HCT116 (cell line): Measurements from ENCODE around the gene C11orf21. TPM values are rescaled to one million over a fixed set of nuclear protein-coding genes. Genes with fewer than 3 reads are reported as not detected.

ENCODE experiments used
- ATAC-seq: fragments of 200-7000 bp; cut with Tn5 transposase; 2 replicates; pipeline ENCODE4 v1.9.1; 2020; ENCODE audit warnings: mild to moderate bottlenecking, moderate library complexity
- BruUV-seq: library from RNA; stranded (reverse); fragments of 400-500 nt; replicated peaks from 2 replicates; lab custom pipeline; 2021; lab: Mats Ljungman, UMichigan
- CTCF ChIA-PET: fragments of 300-600 bp; sonication (Branson Sonifier 250); formaldehyde crosslinking; loops from one replicate; lab custom pipeline; 2021; ENCODE audit warnings: antibody characterized with exemption; lab: Charles Lee
- POLR2A ChIA-PET: fragments of 300-600, 350-600 bp; sonication (Branson Sonifier 250); formaldehyde crosslinking; loops from one replicate; lab custom pipeline; 2021; ENCODE audit warnings: antibody characterized with exemption; lab: Charles Lee
- RAD21 ChIA-PET, 2 experiments: fragments of 300-600 bp; sonication (Branson Sonifier 250); formaldehyde crosslinking; loops; one replicate each; lab custom pipeline; 2023; ENCODE audit warnings: low total read pairs in 2 of 2; ENCODE audit not compliant: uncharacterized antibody in 2 of 2, unreplicated experiment in 2 of 2, low non-redundant PET in 1 of 2; lab: Charles Lee
- DNase-seq: peaks from one replicate; pipeline ENCODE4 v3.0.0-alpha.2; 2010; ENCODE audit warnings: low read depth, low spot score
- H2AFZ ChIP-seq: fragments of 200-600 bp; shearing (Covaris generic), sonication (generic); 2 replicates; pipeline ENCODE4 v1.6.1; 2017; ENCODE audit warnings: low read depth, mixed run types, mixed read lengths, antibody characterized with exemption, low read length; ENCODE audit not compliant: poor library complexity, severe bottlenecking
- H3K27ac ChIP-seq: 2 replicates; pipeline ENCODE4 v1.5.1; 2012; ENCODE audit warnings: low read depth, low read length
- H3K27me3 ChIP-seq: fragments of 200-600 bp; sonication (generic); 2 replicates; pipeline ENCODE4 v1.6.1; 2016; ENCODE audit warnings: mixed run types, low read length, mixed read lengths; ENCODE audit not compliant: insufficient read depth
- H3K36me3 ChIP-seq, 2 experiments: fragments of 200-500 bp in 1 of 2; fragments of 200-600 bp in 1 of 2; sonication (Bioruptor generic) in 1 of 2; sonication (generic) in 1 of 2; 2 replicates each; pipeline versions ENCODE4 v1.5.1 to v1.6.1; 2014 to 2016; ENCODE audit warnings: low read length in 2 of 2, inconsistent platforms in 1 of 2, mixed read lengths in 1 of 2, mixed run types in 1 of 2; ENCODE audit not compliant: insufficient read depth in 2 of 2, control insufficient read depth in 1 of 2
- H3K4me1 ChIP-seq, 2 experiments: fragments of 200-600 bp in 1 of 2; sonication (generic) in 1 of 2; 2 replicates each; pipeline versions ENCODE4 v1.5.1 to v1.6.1; 2012 to 2017; ENCODE audit warnings: low read length in 2 of 2, inconsistent platforms in 1 of 2, mild to moderate bottlenecking in 1 of 2, mixed read lengths in 1 of 2, mixed run types in 1 of 2, moderate library complexity in 1 of 2; ENCODE audit not compliant: insufficient read depth in 2 of 2, control insufficient read depth in 1 of 2
- H3K4me2 ChIP-seq: fragments of 200-600 bp; sonication (generic); 2 replicates; pipeline ENCODE4 v1.6.1; 2017; ENCODE audit warnings: mixed run types, low read length, mixed read lengths
- H3K4me3 ChIP-seq, 2 experiments: fragments of 200-600 bp in 1 of 2; sonication (generic) in 1 of 2; replicated peaks in 1 of 2; 2 replicates each; pipeline ENCODE4 v1.5.1; 2011 to 2016; ENCODE audit warnings: low read length in 2 of 2, control low read depth in 1 of 2, low read depth in 1 of 2, mild to moderate bottlenecking in 1 of 2, mixed read lengths in 1 of 2, mixed run types in 1 of 2
- H3K79me2 ChIP-seq: fragments of 200-600 bp; sonication (generic); 2 replicates; pipeline ENCODE4 v1.6.1; 2017; ENCODE audit warnings: mild to moderate bottlenecking, mixed run types, low read length, moderate library complexity, mixed read lengths; ENCODE audit not compliant: insufficient read depth
- H3K9ac ChIP-seq: fragments of 200-600 bp; sonication (generic); 2 replicates; pipeline ENCODE4 v1.6.1; 2016; ENCODE audit warnings: low read length, mixed read lengths
- H3K9me2 ChIP-seq: fragments of 200-600 bp; sonication (generic), shearing (Covaris generic); 2 replicates; pipeline ENCODE4 v1.6.1; 2017; ENCODE audit warnings: mixed run types, mild to moderate bottlenecking, moderate library complexity; ENCODE audit not compliant: insufficient read depth
- H3K9me3 ChIP-seq, 2 experiments: fragments of 200-500 bp in 1 of 2; fragments of 200-600 bp in 1 of 2; sonication (Bioruptor generic) in 1 of 2; sonication (generic) in 1 of 2; 2 replicates each; pipeline ENCODE4 v1.6.1; 2014 to 2017; ENCODE audit warnings: low read length in 2 of 2, mixed read lengths in 2 of 2, inconsistent platforms in 1 of 2, low read depth in 1 of 2, mild to moderate bottlenecking in 1 of 2, mixed run types in 1 of 2, moderate library complexity in 1 of 2; ENCODE audit not compliant: control insufficient read depth in 1 of 2, insufficient read depth in 1 of 2
- H4K20me1 ChIP-seq: fragments of 200-600 bp; sonication (generic), shearing (Covaris generic); 2 replicates; pipeline ENCODE4 v1.6.1; 2017; ENCODE audit warnings: mixed run types, mild to moderate bottlenecking, moderate library complexity; ENCODE audit not compliant: insufficient read depth
- EGR1 ChIP-seq: IDR thresholded peaks from 2 replicates; pipeline ENCODE4 v1.6.1; 2012; ENCODE audit warnings: low read depth
- JUND ChIP-seq: IDR thresholded peaks from 2 replicates; pipeline ENCODE4 v1.6.1; 2012
- TCF7L2 ChIP-seq: IDR thresholded peaks from 2 replicates; pipeline ENCODE4 v1.7.0; 2011; ENCODE audit warnings: borderline replicate concordance, inconsistent platforms; ENCODE audit not compliant: insufficient read depth, insufficient read length; ENCODE audit errors: extremely low read depth
- YY1 ChIP-seq: IDR thresholded peaks from 2 replicates; pipeline ENCODE4 v1.6.1; 2011; ENCODE audit warnings: low read length, low read depth, moderate library complexity, mild to moderate bottlenecking; ENCODE audit not compliant: insufficient replicate concordance; ENCODE audit errors: extremely low read depth
- intact Hi-C: fragments of 100-400 bp; cut with micrococcal nuclease; formaldehyde crosslinking; loops from 2 replicates; pipeline ENCODE4 v1.10.0; 2022
- total RNA-seq: library from RNA; stranded (reverse); gene quantifications from one replicate; pipeline ENCODE4 v1.2.1, GENCODE V29; 2021; ENCODE audit not compliant: unreplicated experiment
- TF ChIP-seq, protein P1 (sequence below): IDR thresholded peaks from 2 replicates; pipeline ENCODE4 v1.6.1; 2012
- TF ChIP-seq, protein P2 (sequence below): IDR thresholded peaks from 2 replicates; pipeline ENCODE4 v1.6.1; 2012; ENCODE audit warnings: low read depth
- TF ChIP-seq, protein P3 (sequence below), 3 experiments: fragments of 200-600 bp in 1 of 3; sonication (generic) in 1 of 3; IDR thresholded peaks in 2 of 3; conservative IDR thresholded peaks in 1 of 3; 2 replicates each; pipeline ENCODE4 v1.5.1; 2012 to 2017; ENCODE audit warnings: low read depth in 2 of 3, low read length in 2 of 3, antibody characterized with exemption in 1 of 3, borderline replicate concordance in 1 of 3, control low read depth in 1 of 3, mild to moderate bottlenecking in 1 of 3, mixed read lengths in 1 of 3, mixed run types in 1 of 3, moderate library complexity in 1 of 3; ENCODE audit not compliant: insufficient read depth in 1 of 3
- TF ChIP-seq, protein P4 (sequence below): IDR thresholded peaks from 2 replicates; pipeline ENCODE4 v1.6.1; 2011; ENCODE audit warnings: mild to moderate bottlenecking, low read length, moderate library complexity; ENCODE audit not compliant: insufficient replicate concordance; ENCODE audit errors: extremely low read depth

The C11orf21 gene
- total RNA-seq, 1 experiment from 2014 or later, result not detected

DNA sequence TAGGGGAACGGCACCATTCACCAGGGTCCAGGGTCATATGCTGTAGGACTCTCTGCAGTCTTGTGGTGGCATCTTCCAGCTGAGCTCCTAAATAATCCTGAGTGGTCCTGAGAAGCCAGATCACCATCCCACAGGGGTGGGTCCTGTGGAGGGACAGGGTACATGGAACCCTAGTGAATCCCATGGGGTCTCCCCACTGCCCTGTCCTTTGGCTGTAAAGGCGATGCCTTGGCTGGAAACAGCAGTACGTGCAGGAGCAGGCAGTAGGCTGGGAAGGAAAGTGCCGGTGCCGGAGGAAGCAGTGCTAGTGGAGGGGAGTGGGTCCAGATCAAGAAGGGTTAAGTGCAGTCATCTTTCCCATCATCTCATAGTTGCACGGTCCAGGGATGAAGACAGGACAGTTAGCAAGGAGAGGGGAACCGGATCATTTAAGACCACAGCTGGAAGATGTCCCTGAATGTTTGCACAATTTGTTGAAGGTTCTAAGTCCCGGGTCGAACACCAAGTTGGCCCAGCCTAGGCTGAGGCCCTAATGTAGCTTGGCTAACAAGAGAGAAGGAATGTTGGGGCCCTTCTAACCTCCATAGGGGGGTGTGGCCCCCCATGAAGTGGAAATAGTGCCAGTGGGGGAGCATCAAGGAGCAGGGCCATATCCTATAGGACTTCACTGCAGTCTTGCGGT is 18.2 kb upstream of the C11orf21 start:
- Histone ChIP-seq H3K9me3 (no peaks in the 10 kb centered on the region), H2AFZ (no peak overlapping the region), H3K27ac (no peak overlapping the region), H3K79me2 (no peaks in the 10 kb centered on the region), H4K20me1 (no peaks in the 10 kb centered on the region), H3K9me2 (no peaks in the 10 kb centered on the region), H3K4me1 (peaks cover 0 to 3% of the 10 kb centered on the region in 2 experiments; a peak in 3 of 4 replicates), H3K9ac (no peak overlapping the region), H3K27me3 (0 out of 2 replicates have a peak, but pooled peaks cover 3% of the 10 kb centered on the region), H3K4me2 (no peak overlapping the region), H3K4me3 (no peak overlapping the region), H3K36me3 (no peaks in the 10 kb centered on the region)
- BruUV-seq, result no TSS peak
- CTCF ChIA-PET, result no interaction called here
- no peak for ATAC-seq
- no peak for TF ChIP-seq EGR1
- no peak for TF ChIP-seq TCF7L2
- TF ChIP-seq JUND, result no peak
- TF ChIP-seq, protein P1, sequence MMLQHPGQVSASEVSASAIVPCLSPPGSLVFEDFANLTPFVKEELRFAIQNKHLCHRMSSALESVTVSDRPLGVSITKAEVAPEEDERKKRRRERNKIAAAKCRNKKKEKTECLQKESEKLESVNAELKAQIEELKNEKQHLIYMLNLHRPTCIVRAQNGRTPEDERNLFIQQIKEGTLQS, result no peak
- TF ChIP-seq, protein P2, sequence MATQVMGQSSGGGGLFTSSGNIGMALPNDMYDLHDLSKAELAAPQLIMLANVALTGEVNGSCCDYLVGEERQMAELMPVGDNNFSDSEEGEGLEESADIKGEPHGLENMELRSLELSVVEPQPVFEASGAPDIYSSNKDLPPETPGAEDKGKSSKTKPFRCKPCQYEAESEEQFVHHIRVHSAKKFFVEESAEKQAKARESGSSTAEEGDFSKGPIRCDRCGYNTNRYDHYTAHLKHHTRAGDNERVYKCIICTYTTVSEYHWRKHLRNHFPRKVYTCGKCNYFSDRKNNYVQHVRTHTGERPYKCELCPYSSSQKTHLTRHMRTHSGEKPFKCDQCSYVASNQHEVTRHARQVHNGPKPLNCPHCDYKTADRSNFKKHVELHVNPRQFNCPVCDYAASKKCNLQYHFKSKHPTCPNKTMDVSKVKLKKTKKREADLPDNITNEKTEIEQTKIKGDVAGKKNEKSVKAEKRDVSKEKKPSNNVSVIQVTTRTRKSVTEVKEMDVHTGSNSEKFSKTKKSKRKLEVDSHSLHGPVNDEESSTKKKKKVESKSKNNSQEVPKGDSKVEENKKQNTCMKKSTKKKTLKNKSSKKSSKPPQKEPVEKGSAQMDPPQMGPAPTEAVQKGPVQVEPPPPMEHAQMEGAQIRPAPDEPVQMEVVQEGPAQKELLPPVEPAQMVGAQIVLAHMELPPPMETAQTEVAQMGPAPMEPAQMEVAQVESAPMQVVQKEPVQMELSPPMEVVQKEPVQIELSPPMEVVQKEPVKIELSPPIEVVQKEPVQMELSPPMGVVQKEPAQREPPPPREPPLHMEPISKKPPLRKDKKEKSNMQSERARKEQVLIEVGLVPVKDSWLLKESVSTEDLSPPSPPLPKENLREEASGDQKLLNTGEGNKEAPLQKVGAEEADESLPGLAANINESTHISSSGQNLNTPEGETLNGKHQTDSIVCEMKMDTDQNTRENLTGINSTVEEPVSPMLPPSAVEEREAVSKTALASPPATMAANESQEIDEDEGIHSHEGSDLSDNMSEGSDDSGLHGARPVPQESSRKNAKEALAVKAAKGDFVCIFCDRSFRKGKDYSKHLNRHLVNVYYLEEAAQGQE, result no peak
- TF ChIP-seq YY1, result no peak
- TF ChIP-seq, protein P3, sequence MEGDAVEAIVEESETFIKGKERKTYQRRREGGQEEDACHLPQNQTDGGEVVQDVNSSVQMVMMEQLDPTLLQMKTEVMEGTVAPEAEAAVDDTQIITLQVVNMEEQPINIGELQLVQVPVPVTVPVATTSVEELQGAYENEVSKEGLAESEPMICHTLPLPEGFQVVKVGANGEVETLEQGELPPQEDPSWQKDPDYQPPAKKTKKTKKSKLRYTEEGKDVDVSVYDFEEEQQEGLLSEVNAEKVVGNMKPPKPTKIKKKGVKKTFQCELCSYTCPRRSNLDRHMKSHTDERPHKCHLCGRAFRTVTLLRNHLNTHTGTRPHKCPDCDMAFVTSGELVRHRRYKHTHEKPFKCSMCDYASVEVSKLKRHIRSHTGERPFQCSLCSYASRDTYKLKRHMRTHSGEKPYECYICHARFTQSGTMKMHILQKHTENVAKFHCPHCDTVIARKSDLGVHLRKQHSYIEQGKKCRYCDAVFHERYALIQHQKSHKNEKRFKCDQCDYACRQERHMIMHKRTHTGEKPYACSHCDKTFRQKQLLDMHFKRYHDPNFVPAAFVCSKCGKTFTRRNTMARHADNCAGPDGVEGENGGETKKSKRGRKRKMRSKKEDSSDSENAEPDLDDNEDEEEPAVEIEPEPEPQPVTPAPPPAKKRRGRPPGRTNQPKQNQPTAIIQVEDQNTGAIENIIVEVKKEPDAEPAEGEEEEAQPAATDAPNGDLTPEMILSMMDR (IDR thresholded peaks at IDR 0.05 in 2 of 3, conservative IDR thresholded peaks at IDR 0.05 in 1 of 3; ENCODE audit: borderline replicate concordance in 1 of 3, insufficient read depth in 1 of 3, low read depth in 2 of 3, low read length in 2 of 3), result no peak
- TF ChIP-seq, protein P4, sequence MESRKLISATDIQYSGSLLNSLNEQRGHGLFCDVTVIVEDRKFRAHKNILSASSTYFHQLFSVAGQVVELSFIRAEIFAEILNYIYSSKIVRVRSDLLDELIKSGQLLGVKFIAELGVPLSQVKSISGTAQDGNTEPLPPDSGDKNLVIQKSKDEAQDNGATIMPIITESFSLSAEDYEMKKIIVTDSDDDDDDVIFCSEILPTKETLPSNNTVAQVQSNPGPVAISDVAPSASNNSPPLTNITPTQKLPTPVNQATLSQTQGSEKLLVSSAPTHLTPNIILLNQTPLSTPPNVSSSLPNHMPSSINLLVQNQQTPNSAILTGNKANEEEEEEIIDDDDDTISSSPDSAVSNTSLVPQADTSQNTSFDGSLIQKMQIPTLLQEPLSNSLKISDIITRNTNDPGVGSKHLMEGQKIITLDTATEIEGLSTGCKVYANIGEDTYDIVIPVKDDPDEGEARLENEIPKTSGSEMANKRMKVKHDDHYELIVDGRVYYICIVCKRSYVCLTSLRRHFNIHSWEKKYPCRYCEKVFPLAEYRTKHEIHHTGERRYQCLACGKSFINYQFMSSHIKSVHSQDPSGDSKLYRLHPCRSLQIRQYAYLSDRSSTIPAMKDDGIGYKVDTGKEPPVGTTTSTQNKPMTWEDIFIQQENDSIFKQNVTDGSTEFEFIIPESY, result no peak
- no peak for DNase-seq
- RAD21 ChIA-PET, result no interaction called here
- intact Hi-C loops, result no loop called here
- POLR2A ChIA-PET, result interaction anchor here (0.7 kb wide), 1 partner anchor 58 kb away, joined by 3 read pairs; no protein-coding TSS in a partner anchor
